Measurements from ENCODE around the gene ETHE1.

The ETHE1 gene

DNA sequence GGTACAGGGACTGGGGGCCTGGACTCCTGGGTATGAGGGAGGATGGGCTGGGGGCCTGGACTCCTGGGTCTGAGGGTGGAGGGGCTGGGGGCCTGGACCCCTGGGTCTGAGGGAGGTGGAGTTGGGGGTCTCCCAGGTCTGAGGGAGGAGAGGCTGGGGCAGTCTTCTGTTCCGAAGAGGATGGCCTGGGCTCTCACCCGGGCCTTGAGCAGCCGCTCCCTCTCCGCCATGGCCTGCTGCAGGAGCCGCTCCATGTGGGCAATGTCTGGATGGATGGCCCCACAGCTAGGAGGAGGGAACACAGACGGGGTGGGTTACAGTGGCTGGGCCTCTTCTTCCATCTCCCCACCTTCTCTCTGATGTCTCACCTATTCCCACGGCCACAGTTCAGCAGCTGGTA lies 40.6 kb downstream of the ETHE1 start:
- H3K9ac ChIP-seq (ENCODE audit: low read length), result no peak overlapping the region
- no peak overlapping the region for H2BK5ac ChIP-seq (ENCODE audit: low read length)
- no CpG with 5 or more reads among the region's 7 CpGs for WGBS (ENCODE audit: extremely low coverage, insufficient coverage, low lambda C conversion rate)
- H3K4me1 ChIP-seq (ENCODE audit: control insufficient read depth, low read depth, low read length), result no peaks in the 10 kb centered on the region
- no peaks in the 10 kb centered on the region for H3K79me2 ChIP-seq (ENCODE audit: control insufficient read depth, insufficient read depth, low read length)
- no peak overlapping the region for H2BK15ac ChIP-seq (replicated peaks; ENCODE audit: low read depth)
- H4K8ac ChIP-seq (ENCODE audit: low read depth, low read length), result no peak overlapping the region
- H3K18ac ChIP-seq (ENCODE audit: low read length), result no peak overlapping the region
- H3K27me3 ChIP-seq (ENCODE audit: insufficient read depth, low read length, poor library complexity), result no peaks in the 10 kb centered on the region
- no peak overlapping the region for H3K4me2 ChIP-seq (ENCODE audit: low read length)
- no peak overlapping the region for H2AK5ac ChIP-seq (ENCODE audit: low read length)
- no peak overlapping the region for H3K23ac ChIP-seq (ENCODE audit: low read length)
- no peak overlapping the region for H4K5ac ChIP-seq (ENCODE audit: low read length)
- H3K79me1 ChIP-seq (ENCODE audit: low read length), result no peaks in the 10 kb centered on the region
- H3K4ac ChIP-seq (ENCODE audit: low read depth, low read length), result no peak overlapping the region
- DNase-seq, result no peak
- H3K4me3 ChIP-seq (ENCODE audit: low read length), result no peak overlapping the region
- H3K36me3 ChIP-seq (ENCODE audit: control insufficient read depth, insufficient read depth, low read length), result no peaks in the 10 kb centered on the region
- H2BK120ac ChIP-seq (ENCODE audit: low read depth, low read length), result no peak overlapping the region
- no peak overlapping the region for H3K56ac ChIP-seq (ENCODE audit: low read length)
- no peak overlapping the region for H3K27ac ChIP-seq (ENCODE audit: low read depth, low read length)

DNA sequence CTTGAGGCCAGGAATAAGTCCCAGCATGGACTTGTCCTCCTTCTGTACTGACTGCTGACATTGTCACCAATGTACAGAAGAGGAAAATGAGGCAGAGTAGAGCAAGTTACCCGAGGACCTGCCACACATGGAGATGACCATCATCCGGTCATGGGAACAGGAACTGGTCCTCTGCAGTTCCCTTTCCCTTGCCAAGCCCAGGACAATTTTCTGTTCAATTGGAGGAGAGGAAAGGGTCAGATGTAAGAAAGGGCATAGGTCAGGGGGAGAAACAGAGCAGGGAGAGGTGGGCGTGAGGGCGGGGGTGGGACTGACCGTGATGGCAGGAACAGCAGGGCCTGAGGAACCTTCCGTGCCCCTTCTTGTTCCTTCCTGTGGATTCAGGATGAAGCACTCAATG lies 41.0 kb downstream of the ETHE1 start:
- H3K79me1 ChIP-seq (ENCODE audit: low read length), result no peaks in the 10 kb centered on the region
- no peak overlapping the region for H2BK15ac ChIP-seq (replicated peaks; ENCODE audit: low read depth)
- no peak overlapping the region for H4K8ac ChIP-seq (ENCODE audit: low read depth, low read length)
- no peak overlapping the region for H2BK120ac ChIP-seq (ENCODE audit: low read depth, low read length)
- no peak overlapping the region for H3K27ac ChIP-seq (ENCODE audit: low read depth, low read length)
- DNase-seq, result no peak
- no peaks in the 10 kb centered on the region for H3K27me3 ChIP-seq (ENCODE audit: insufficient read depth, low read length, poor library complexity)
- no peak overlapping the region for H3K4me2 ChIP-seq (ENCODE audit: low read length)
- H3K9ac ChIP-seq (ENCODE audit: low read length), result no peak overlapping the region
- no peaks in the 10 kb centered on the region for H3K79me2 ChIP-seq (ENCODE audit: control insufficient read depth, insufficient read depth, low read length)
- H3K56ac ChIP-seq (ENCODE audit: low read length), result no peak overlapping the region
- no peak overlapping the region for H3K18ac ChIP-seq (ENCODE audit: low read length)
- H2BK5ac ChIP-seq (ENCODE audit: low read length), result no peak overlapping the region
- H3K4me3 ChIP-seq (ENCODE audit: low read length), result no peak overlapping the region
- no peak overlapping the region for H3K23ac ChIP-seq (ENCODE audit: low read length)
- no peak overlapping the region for H3K4ac ChIP-seq (ENCODE audit: low read depth, low read length)
- no peak overlapping the region for H4K5ac ChIP-seq (ENCODE audit: low read length)
- no CpG with 5 or more reads among the region's 6 CpGs for WGBS (ENCODE audit: extremely low coverage, insufficient coverage, low lambda C conversion rate)
- H2AK5ac ChIP-seq (ENCODE audit: low read length), result no peak overlapping the region
- no peaks in the 10 kb centered on the region for H3K36me3 ChIP-seq (ENCODE audit: control insufficient read depth, insufficient read depth, low read length)
- no peaks in the 10 kb centered on the region for H3K4me1 ChIP-seq (ENCODE audit: control insufficient read depth, low read depth, low read length)

GRCh38 chr19:43483281-43483680 lies 43.7 kb downstream of the ETHE1 start:
- Histone ChIP-seq H3K9ac (ENCODE audit: low read length) (no peak overlapping the region), H2BK15ac (replicated peaks; ENCODE audit: low read depth) (no peak overlapping the region), H2BK120ac (ENCODE audit: low read depth, low read length) (no peak overlapping the region), H3K56ac (ENCODE audit: low read length) (no peak overlapping the region), H3K79me2 (ENCODE audit: control insufficient read depth, insufficient read depth, low read length) (no peaks in the 10 kb centered on the region), H3K27ac (ENCODE audit: low read depth, low read length) (no peak overlapping the region), H3K23ac (ENCODE audit: low read length) (no peak overlapping the region), H3K4me3 (ENCODE audit: low read length) (no peak overlapping the region), H2BK5ac (ENCODE audit: low read length) (no peak overlapping the region), H3K4ac (ENCODE audit: low read depth, low read length) (no peak overlapping the region), H3K18ac (ENCODE audit: low read length) (no peak overlapping the region), H2AK5ac (ENCODE audit: low read length) (no peak overlapping the region), H3K36me3 (ENCODE audit: control insufficient read depth, insufficient read depth, low read length) (no peaks in the 10 kb centered on the region), H3K4me2 (ENCODE audit: low read length) (no peak overlapping the region), H3K79me1 (ENCODE audit: low read length) (no peaks in the 10 kb centered on the region), H3K27me3 (ENCODE audit: insufficient read depth, low read length, poor library complexity) (no peaks in the 10 kb centered on the region), H3K4me1 (ENCODE audit: control insufficient read depth, low read depth, low read length) (no peaks in the 10 kb centered on the region), H4K8ac (ENCODE audit: low read depth, low read length) (no peak overlapping the region), H4K5ac (ENCODE audit: low read length) (no peak overlapping the region)
- no CpG with 5 or more reads among the region's 6 CpGs for WGBS (ENCODE audit: extremely low coverage, insufficient coverage, low lambda C conversion rate)
- DNase-seq, result no peak

- Histone ChIP-seq H2BK120ac (ENCODE audit: low read depth, low read length) (no peak overlapping the region), H2BK5ac (ENCODE audit: low read length) (no peak overlapping the region), H4K8ac (ENCODE audit: low read depth, low read length) (no peak overlapping the region), H3K27ac (ENCODE audit: low read depth, low read length) (peak overlapping the region; percentile 4), H3K4me1 (ENCODE audit: control insufficient read depth, low read depth, low read length) (no peaks in the 10 kb centered on the region), H2AK5ac (ENCODE audit: low read length) (no peak overlapping the region), H2BK15ac (replicated peaks; ENCODE audit: low read depth) (no peak overlapping the region), H3K4me3 (ENCODE audit: low read length) (no peak overlapping the region), H3K9ac (ENCODE audit: low read length) (no peak overlapping the region), H3K79me1 (ENCODE audit: low read length) (no peaks in the 10 kb centered on the region), H3K4me2 (ENCODE audit: low read length) (no peak overlapping the region), H3K36me3 (ENCODE audit: control insufficient read depth, insufficient read depth, low read length) (no peaks in the 10 kb centered on the region), H3K18ac (ENCODE audit: low read length) (no peak overlapping the region), H3K27me3 (ENCODE audit: insufficient read depth, low read length, poor library complexity) (no peaks in the 10 kb centered on the region), H3K23ac (ENCODE audit: low read length) (no peak overlapping the region), H3K79me2 (ENCODE audit: control insufficient read depth, insufficient read depth, low read length) (no peaks in the 10 kb centered on the region), H3K4ac (ENCODE audit: low read depth, low read length) (no peak overlapping the region), H4K5ac (ENCODE audit: low read length) (no peak overlapping the region), H3K56ac (ENCODE audit: low read length) (no peak overlapping the region)
- no CpG with 5 or more reads among the region's 4 CpGs for whole genome bisulfite sequencing (ENCODE audit: extremely low coverage, insufficient coverage, low lambda C conversion rate)
- no peak for DNase-seq
Observed at GRCh38 chr19:43482193-43482592, 44.8 kb downstream of the ETHE1 start.

- Histone ChIP-seq H2BK120ac (ENCODE audit: low read depth, low read length) (no peak overlapping the region), H3K27me3 (ENCODE audit: insufficient read depth, low read length, poor library complexity) (no peaks in the 10 kb centered on the region), H3K56ac (ENCODE audit: low read length) (no peak overlapping the region), H4K8ac (ENCODE audit: low read depth, low read length) (no peak overlapping the region), H3K4me2 (ENCODE audit: low read length) (no peak overlapping the region), H3K9ac (ENCODE audit: low read length) (no peak overlapping the region), H2BK15ac (replicated peaks; ENCODE audit: low read depth) (no peak overlapping the region), H3K4me1 (ENCODE audit: control insufficient read depth, low read depth, low read length) (no peaks in the 10 kb centered on the region), H3K4ac (ENCODE audit: low read depth, low read length) (no peak overlapping the region), H3K79me2 (ENCODE audit: control insufficient read depth, insufficient read depth, low read length) (no peaks in the 10 kb centered on the region), H2BK5ac (ENCODE audit: low read length) (no peak overlapping the region), H3K23ac (ENCODE audit: low read length) (no peak overlapping the region), H3K27ac (ENCODE audit: low read depth, low read length) (no peak overlapping the region), H3K36me3 (ENCODE audit: control insufficient read depth, insufficient read depth, low read length) (no peaks in the 10 kb centered on the region), H4K5ac (ENCODE audit: low read length) (no peak overlapping the region), H3K79me1 (ENCODE audit: low read length) (no peaks in the 10 kb centered on the region), H2AK5ac (ENCODE audit: low read length) (no peak overlapping the region), H3K18ac (ENCODE audit: low read length) (no peak overlapping the region), H3K4me3 (ENCODE audit: low read length) (no peak overlapping the region)
- no peak for DNase-seq
- WGBS (ENCODE audit: extremely low coverage, insufficient coverage, low lambda C conversion rate), result no CpG with 5 or more reads among the region's 6 CpGs
Observed at GRCh38 chr19:43481701-43482100, 45.3 kb downstream of the ETHE1 start.

DNA sequence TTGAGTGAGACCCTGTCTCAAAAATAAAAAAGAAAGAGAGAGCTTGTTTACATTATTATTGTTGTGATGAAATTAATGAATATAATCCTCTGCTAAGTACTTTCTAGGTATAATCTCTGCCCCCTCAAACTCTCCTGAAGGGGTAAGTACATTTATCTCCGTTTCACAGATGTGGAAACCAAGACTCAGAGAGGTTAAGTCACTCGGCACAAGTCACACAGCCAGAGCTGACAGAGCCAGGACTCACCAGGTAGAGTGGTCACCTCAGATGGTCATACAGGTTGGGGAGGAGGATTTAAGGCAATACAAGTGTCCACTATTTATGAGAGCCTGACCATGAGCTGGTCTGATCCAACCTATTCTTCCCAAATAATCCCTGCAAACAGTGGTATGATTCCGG lies 46.4 kb downstream of the ETHE1 start:
- Histone ChIP-seq H3K79me1 (ENCODE audit: low read length) (no peaks in the 10 kb centered on the region), H2AK5ac (ENCODE audit: low read length) (no peak overlapping the region), H3K79me2 (ENCODE audit: control insufficient read depth, insufficient read depth, low read length) (no peaks in the 10 kb centered on the region), H3K4me2 (ENCODE audit: low read length) (no peak overlapping the region), H2BK5ac (ENCODE audit: low read length) (no peak overlapping the region), H2BK15ac (replicated peaks; ENCODE audit: low read depth) (no peak overlapping the region), H3K27me3 (ENCODE audit: insufficient read depth, low read length, poor library complexity) (no peaks in the 10 kb centered on the region), H3K56ac (ENCODE audit: low read length) (no peak overlapping the region), H3K4me1 (ENCODE audit: control insufficient read depth, low read depth, low read length) (no peaks in the 10 kb centered on the region), H3K4ac (ENCODE audit: low read depth, low read length) (no peak overlapping the region), H3K27ac (ENCODE audit: low read depth, low read length) (no peak overlapping the region), H3K18ac (ENCODE audit: low read length) (no peak overlapping the region), H2BK120ac (ENCODE audit: low read depth, low read length) (no peak overlapping the region), H3K36me3 (ENCODE audit: control insufficient read depth, insufficient read depth, low read length) (no peaks in the 10 kb centered on the region), H4K8ac (ENCODE audit: low read depth, low read length) (no peak overlapping the region), H3K9ac (ENCODE audit: low read length) (no peak overlapping the region), H3K23ac (ENCODE audit: low read length) (no peak overlapping the region), H3K4me3 (ENCODE audit: low read length) (no peak overlapping the region), H4K5ac (ENCODE audit: low read length) (no peak overlapping the region)
- no peak for DNase-seq
- no CpG with 5 or more reads among the region's 3 CpGs for WGBS (ENCODE audit: extremely low coverage, insufficient coverage, low lambda C conversion rate)
